Cardiac septum (tissue), 1 donor: ENCODE results near the gene ZRANB3. TPM values are rescaled to one million over a fixed set of nuclear protein-coding genes. Genes with fewer than 3 reads are reported as not detected.

Source experiments
- DNase-seq: peaks from one replicate; pipeline ENCODE4 v3.0.0-alpha.2; 2020; ENCODE audit warnings: low spot score
- intact Hi-C: fragments of 100-400 bp; cut with DNase I; formaldehyde crosslinking; loops from one replicate; pipeline ENCODE4 v1.14.0; 2022
- total RNA-seq: library from RNA; stranded (reverse); fragmentation: NEBNext Ultra II Directional; extraction: Animal tissue kit (Norgen Biotek cat#: 25700); gene quantifications from one replicate; pipeline ENCODE4 v1.2.1, GENCODE V29; 2021
- donor health status: DM: no; HTN: no; CAD: no.

Gene ZRANB3
- total RNA-seq, 1 donor from 2014 or later: 1.4 TPM

GRCh38 chr2:135265960-135266490 is 265.0 kb downstream of the ZRANB3 start:
- intact Hi-C loops: no loop called here

DNA sequence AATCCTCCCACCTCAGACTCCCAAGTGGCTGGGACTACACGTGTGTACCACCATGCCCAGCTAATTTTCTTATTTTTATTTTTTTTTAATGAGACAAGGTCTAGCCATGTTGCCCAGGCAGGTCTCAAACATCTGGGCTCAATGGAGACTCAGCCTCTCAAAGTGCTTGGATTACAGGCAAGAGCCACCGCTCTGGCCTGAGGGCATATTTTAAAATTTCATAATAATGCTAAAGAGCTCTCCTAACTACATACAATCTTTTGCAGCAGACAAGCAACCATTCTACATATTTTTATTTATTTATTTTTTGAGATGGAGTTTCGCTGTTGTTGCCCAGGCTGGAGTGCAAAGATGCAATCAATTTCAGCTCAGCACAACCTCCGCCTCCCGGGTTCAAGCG is 271.9 kb downstream of the ZRANB3 start:
- intact Hi-C loops: loop anchor here (5.0 kb wide), 1 partner anchor 257 kb away; no protein-coding TSS in a partner anchor

More at GRCh38 chr2:135265960-135266490, 265.0 kb downstream of the ZRANB3 start:
- no peak for DNase-seq

DNA sequence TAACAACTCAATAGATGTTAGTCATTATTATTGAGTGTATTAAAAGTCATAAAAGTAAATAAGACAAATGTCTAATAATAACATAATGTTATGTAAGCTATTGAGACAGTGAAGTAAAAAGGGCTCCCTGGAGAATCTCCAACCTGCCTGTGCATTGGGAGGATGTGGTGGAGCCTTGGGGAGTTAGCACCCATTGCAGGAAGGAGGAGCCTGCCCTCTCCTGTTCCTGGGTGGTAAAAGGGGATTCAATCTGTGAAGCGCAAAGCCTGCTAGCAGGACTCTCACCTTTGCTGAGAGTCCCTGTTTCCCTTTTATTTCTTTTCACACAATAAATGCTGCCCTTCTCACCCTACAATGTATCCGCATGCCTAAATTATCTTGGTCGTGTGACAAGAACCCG is 272.8 kb downstream of the ZRANB3 start:
- no peak for DNase-seq
- intact Hi-C loops: loop anchor here (5.0 kb wide), 1 partner anchor 256 kb away; no protein-coding TSS in a partner anchor

More for the DNA sequence above, 271.9 kb downstream of the ZRANB3 start:
- no peak for DNase-seq

- intact Hi-C loops: loop anchor here (5.0 kb wide), 1 partner anchor 255 kb away; no protein-coding TSS in a partner anchor
- DNase-seq: no peak
Measured at GRCh38 chr2:135257383-135258090, 273.5 kb downstream of the ZRANB3 start.

DNA sequence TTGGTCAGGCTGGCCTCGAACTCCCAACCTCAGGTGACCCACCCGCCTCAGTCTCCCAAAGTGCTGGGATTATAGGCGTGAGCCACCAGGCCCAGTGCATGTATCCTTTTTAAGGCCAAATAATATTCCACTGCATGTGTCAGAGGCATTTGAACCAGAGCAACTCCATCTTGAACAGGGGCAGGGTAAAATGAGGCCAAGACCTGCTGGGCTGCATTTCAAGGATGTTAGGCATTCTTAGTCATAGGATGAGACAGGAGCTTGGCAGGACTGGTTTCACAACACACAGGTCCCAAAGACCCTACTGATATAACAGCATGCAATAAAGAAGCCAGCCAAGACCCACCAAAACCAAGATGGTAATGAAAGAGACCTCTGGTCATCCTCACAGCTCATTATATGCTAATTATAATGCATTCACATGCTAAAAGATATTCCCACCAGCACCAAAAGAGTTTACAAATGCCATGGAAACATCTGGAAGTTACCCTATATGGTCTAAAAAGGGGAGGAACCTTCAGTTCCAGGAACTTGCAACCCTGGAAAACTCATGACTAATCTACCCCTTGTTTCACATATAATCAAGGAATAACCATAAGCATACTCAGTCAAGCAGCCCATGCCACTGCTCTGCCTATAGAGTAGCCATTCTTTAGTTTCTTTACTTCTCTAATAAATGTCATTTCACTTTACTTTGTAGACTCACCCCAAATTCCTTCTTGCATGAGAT is 274.3 kb downstream of the ZRANB3 start:
- no peak for DNase-seq
- intact Hi-C loops: loop anchor here (5.0 kb wide), 1 partner anchor 254 kb away; no protein-coding TSS in a partner anchor

GRCh38 chr2:135255208-135255607 is 275.8 kb downstream of the ZRANB3 start:
- no peak for DNase-seq
- intact Hi-C loops: loop anchor here (5.0 kb wide), 1 partner anchor 253 kb away; no protein-coding TSS in a partner anchor

DNA sequence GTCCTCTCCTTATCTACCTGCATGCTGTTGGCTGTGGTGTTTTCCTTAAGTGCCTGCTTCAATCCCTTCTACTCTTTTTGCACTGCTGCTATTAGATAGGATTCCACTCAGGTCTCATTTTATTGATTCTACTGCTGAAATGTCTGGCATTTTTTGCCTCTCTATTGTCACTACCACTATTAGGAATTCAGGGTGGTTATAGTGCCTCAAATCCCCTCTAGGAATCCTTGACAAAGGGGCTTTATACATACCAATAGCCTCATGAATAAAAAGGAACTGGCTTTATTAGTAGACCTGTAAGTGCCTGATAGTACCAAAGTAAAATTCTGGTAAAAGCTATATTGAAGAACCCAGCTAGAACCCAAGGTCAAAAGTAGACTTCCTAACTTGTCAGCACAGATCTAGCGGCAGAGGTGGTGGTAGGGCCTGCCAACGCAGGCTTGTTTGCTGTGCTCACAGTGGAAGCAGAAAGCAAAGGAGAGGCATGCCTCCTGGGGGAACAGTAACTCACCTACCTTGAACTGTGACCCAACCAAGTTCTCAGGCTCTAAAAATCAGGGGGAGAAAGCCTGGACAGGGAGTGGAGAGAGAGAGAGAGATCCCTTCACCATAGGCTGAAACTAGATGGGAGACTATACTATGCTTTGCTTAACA is 278.1 kb downstream of the ZRANB3 start:
- intact Hi-C loops: no loop called here
- DNase-seq: no peak

- no peak for DNase-seq
- intact Hi-C loops: no loop called here
Measured at GRCh38 chr2:135248611-135249010, 282.4 kb downstream of the ZRANB3 start.

DNA sequence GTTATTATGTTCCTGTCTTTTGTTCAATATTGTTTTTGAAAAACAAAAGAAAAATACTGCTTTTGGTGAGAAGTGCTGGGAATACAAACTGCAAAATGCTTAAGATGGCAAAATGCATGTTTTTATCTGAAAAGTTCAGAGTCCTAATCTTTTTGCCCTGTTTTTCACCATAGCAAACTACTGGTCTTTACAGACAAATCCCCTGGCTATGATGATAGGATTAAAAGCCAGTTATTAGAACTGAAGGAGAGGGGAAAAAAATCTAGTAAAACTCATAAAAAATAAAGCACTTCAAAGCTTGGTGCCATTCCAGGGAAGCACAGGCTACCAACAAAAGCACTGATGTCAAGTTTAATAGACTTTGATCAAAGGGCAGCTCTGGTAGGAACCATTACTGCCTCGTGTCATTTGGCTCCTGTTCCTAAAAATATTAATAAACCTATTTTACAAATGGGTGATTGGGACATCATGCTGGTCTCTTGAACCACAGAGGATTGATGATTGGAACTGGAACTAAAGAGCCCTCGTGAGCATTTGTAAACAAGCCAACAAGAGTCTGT is 284.2 kb downstream of the ZRANB3 start:
- intact Hi-C loops: no loop called here
- no peak for DNase-seq

GRCh38 chr2:135245071-135245470 is 285.9 kb downstream of the ZRANB3 start:
- no peak for DNase-seq
- intact Hi-C loops: no loop called here

DNA sequence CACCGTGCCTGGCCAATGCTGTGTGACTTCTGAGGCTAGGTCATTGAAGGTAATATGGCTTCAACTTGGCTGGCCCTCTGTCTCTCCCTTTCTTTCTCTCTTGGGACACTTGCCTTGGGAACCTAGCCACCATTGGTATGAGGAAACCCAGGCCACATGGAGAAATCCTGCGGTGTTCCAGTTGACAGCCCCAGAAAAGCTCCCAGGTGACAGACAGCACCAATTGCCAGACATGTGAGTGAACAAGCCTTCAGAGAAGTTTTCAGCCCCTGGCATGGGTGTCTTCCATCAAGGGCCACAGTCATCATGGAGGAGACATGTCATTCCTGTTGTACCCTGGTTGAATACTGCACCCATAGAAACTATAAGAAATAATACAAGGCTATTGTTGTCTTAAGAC is 292.4 kb downstream of the ZRANB3 start:
- intact Hi-C loops: no loop called here

DNA sequence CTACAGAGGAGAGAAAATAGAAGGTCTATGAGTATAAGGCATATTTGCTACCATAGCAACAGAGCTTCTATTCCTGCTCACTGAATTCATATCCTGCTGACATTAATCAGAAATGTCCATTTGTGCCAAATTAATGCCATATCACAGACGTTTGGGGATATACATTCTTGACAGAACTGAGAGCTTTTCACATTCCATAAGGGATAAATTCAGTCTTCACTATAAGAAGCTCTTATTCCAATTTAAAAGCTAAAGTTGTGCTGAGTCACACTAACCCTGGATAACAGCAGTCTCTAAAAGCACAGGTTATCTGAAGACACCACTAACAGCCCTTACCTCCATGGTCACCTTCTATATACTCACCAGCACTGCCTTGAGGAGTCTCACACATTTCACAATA is 300.9 kb downstream of the ZRANB3 start:
- intact Hi-C loops: no loop called here
- no peak for DNase-seq

More for the DNA sequence above, 292.4 kb downstream of the ZRANB3 start:
- DNase-seq: no peak

- intact Hi-C loops: no loop called here
- DNase-seq: no peak
Measured at GRCh38 chr2:135227386-135227785, 303.6 kb downstream of the ZRANB3 start.

GRCh38 chr2:135226961-135227360 is 304.1 kb downstream of the ZRANB3 start:
- no peak for DNase-seq

GRCh38 chr2:135225781-135226180 is 305.2 kb downstream of the ZRANB3 start:
- intact Hi-C loops: no loop called here
- no peak for DNase-seq

More at GRCh38 chr2:135226961-135227360, 304.1 kb downstream of the ZRANB3 start:
- intact Hi-C loops: no loop called here

DNA sequence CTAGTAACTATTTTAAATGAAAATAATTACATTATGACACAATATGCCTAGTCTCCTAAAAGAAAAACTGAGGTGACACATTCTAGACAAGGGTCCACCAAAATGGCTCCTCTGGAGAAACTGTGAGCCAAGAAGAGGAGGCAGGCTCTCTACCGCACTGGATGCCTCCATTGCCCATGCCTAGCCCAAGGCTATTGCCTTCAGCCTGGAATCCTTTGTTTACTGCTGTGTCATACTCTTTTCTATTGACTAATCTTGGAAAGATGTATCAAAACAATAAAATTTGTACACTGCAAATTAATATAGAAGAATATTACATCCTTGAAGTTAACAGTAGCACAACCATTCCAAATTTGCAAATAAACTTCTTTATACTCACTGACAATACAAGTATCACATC is 311.8 kb downstream of the ZRANB3 start:
- DNase-seq: no peak
- intact Hi-C loops: no loop called here

GRCh38 chr2:135218426-135218825 is 312.6 kb downstream of the ZRANB3 start:
- no peak for DNase-seq
- intact Hi-C loops: no loop called here

GRCh38 chr2:135212757-135213156 is 318.3 kb downstream of the ZRANB3 start:
- DNase-seq: no peak
- intact Hi-C loops: no loop called here

GRCh38 chr2:135208016-135208415 is 323.0 kb downstream of the ZRANB3 start:
- intact Hi-C loops: no loop called here
- no peak for DNase-seq

DNA sequence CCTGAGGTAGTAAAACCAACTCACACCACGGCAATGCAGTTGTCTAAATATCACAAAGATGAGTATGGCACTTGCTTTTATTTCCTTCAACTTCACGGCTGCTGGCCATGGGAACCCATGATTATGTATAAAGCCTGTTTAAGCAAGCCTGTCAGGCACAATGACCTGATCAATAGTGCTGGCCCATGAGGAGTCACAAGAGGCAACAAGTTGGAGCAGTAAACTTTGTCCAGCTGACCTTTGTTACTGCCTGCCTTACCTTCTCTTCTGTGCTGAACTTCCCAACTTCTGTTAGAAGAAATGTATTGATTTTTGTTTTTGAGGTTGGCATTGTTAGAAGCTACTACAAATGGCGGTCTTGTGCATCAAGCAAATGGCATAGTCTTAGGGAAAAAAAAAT is 327.1 kb downstream of the ZRANB3 start:
- intact Hi-C loops: no loop called here

More for the DNA sequence above, 327.1 kb downstream of the ZRANB3 start:
- no peak for DNase-seq
